Measurements from ENCODE around the gene C5orf46. TPM values are rescaled to one million over a fixed set of nuclear protein-coding genes. Genes with fewer than 3 reads are reported as not detected.

C5orf46 gene
- total RNA-seq, 1 experiment from 2014 or later = not detected

DNA sequence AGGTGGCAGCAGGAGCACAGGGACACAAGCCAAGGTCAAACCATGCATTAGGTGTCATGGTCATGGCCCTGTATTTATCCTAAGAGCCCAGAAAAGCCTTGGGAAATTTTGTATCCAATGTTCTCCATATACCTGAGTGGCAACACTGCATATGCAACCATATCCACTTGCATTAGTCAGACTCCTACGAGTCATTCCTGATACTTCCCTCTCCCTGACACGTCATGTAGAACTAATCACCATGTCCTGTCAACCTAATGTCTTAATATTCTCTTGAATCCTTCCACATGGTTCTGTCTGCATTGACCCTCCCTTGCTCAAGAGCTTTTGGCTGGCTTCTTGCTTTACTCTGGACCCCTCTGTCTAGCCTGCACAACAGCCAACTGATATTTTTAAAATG is 18.4 kb downstream of the C5orf46 start:
- no peak for ATAC-seq
- Mint-ChIP-seq H3K36me3 (no peaks in the 10 kb centered on the region), H3K9me3 (no peaks in the 10 kb centered on the region), H3K27me3 (ENCODE audit: low read depth) (no peaks in the 10 kb centered on the region), H3K4me1 (peaks cover 26% of the 10 kb centered on the region), H3K4me3 (no peak overlapping the region), H3K27ac (no peak overlapping the region)
- no peak for DNase-seq (ENCODE audit: low spot score)
- TF ChIP-seq TCF7 (CRISPR knock-in tag; IDR thresholded peaks at IDR 0.05; ENCODE audit: low read depth) (no peak), NFYB (CRISPR knock-in tag; conservative IDR thresholded peaks at IDR 0.05; ENCODE audit: low read depth) (no peak), SOX15 (CRISPR knock-in tag; IDR thresholded peaks at IDR 0.05) (no peak), ZNF416 (CRISPR knock-in tag; IDR thresholded peaks at IDR 0.05) (no peak), NR3C1 (CRISPR knock-in tag; conservative IDR thresholded peaks at IDR 0.05; ENCODE audit: low read depth) (no peak), NR2C2 (CRISPR knock-in tag; IDR thresholded peaks at IDR 0.05) (no peak), ELF4 (CRISPR knock-in tag; IDR thresholded peaks at IDR 0.05; ENCODE audit: low read depth) (no peak), TEAD4 (CRISPR knock-in tag; IDR thresholded peaks at IDR 0.05) (no peak)
- TF ChIP-seq, protein P1, sequence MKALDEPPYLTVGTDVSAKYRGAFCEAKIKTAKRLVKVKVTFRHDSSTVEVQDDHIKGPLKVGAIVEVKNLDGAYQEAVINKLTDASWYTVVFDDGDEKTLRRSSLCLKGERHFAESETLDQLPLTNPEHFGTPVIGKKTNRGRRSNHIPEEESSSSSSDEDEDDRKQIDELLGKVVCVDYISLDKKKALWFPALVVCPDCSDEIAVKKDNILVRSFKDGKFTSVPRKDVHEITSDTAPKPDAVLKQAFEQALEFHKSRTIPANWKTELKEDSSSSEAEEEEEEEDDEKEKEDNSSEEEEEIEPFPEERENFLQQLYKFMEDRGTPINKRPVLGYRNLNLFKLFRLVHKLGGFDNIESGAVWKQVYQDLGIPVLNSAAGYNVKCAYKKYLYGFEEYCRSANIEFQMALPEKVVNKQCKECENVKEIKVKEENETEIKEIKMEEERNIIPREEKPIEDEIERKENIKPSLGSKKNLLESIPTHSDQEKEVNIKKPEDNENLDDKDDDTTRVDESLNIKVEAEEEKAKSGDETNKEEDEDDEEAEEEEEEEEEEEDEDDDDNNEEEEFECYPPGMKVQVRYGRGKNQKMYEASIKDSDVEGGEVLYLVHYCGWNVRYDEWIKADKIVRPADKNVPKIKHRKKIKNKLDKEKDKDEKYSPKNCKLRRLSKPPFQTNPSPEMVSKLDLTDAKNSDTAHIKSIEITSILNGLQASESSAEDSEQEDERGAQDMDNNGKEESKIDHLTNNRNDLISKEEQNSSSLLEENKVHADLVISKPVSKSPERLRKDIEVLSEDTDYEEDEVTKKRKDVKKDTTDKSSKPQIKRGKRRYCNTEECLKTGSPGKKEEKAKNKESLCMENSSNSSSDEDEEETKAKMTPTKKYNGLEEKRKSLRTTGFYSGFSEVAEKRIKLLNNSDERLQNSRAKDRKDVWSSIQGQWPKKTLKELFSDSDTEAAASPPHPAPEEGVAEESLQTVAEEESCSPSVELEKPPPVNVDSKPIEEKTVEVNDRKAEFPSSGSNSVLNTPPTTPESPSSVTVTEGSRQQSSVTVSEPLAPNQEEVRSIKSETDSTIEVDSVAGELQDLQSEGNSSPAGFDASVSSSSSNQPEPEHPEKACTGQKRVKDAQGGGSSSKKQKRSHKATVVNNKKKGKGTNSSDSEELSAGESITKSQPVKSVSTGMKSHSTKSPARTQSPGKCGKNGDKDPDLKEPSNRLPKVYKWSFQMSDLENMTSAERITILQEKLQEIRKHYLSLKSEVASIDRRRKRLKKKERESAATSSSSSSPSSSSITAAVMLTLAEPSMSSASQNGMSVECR (CRISPR knock-in tag; IDR thresholded peaks at IDR 0.05; ENCODE audit: borderline replicate concordance) = no peak
- TF ChIP-seq, protein P2, sequence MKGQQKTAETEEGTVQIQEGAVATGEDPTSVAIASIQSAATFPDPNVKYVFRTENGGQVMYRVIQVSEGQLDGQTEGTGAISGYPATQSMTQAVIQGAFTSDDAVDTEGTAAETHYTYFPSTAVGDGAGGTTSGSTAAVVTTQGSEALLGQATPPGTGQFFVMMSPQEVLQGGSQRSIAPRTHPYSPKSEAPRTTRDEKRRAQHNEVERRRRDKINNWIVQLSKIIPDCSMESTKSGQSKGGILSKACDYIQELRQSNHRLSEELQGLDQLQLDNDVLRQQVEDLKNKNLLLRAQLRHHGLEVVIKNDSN (CRISPR knock-in tag; IDR thresholded peaks at IDR 0.05) = no peak
- CTCF ChIA-PET = interaction anchor here (1.2 to 1.3 kb wide), 8 partner anchors 13 to 203 kb away, joined by 3 to 35 read pairs (median 4); no protein-coding TSS in a partner anchor
- POLR2A ChIA-PET = no interaction called here

DNA sequence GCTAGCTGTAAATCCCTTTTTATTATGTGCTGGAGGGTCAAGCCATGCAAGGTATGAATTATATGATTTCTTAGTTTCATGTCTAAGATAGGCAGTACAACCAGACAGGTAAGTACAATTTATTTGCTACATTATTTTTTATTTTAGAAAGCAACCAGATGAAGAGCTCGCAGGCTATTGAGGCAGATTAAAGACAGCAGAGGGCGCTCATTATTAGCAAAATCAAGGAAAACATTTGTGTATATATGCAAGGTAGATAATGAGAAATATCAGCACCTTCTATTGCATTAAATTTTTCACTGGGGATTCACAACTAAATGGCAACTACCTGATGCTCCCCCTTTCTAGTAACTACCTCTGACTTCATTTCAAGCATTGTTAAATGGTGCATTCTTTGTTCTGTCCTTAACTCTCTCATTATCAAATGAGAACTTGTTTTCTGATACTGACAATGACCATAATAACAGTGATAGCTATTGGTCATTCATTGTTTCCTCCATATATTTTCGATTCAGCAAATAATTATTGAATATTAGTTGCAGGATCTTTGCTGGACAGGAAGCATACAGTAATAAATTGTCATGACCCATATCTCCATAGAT is 19.2 kb downstream of the C5orf46 start:
- ATAC-seq (peak; percentile 50), DNase-seq (ENCODE audit: low spot score) (no peak)
- Mint-ChIP-seq H3K27ac (no peak overlapping the region), H3K27me3 (ENCODE audit: low read depth) (no peaks in the 10 kb centered on the region), H3K36me3 (no peaks in the 10 kb centered on the region), H3K4me3 (no peak overlapping the region), H3K4me1 (peaks cover 24% of the 10 kb centered on the region), H3K9me3 (no peaks in the 10 kb centered on the region)
- ChIA-PET CTCF (interaction anchor here (0.6 to 1.4 kb wide), 30 partner anchors 9 to 596 kb away, joined by 3 to 35 read pairs (median 4); partner anchors contain the start of genes C5orf46 and SCGB3A2), POLR2A (interaction anchor here (0.6 kb wide), 1 partner anchor 11 kb away, joined by 3 read pairs; no protein-coding TSS in a partner anchor)
- TF ChIP-seq, protein P3, sequence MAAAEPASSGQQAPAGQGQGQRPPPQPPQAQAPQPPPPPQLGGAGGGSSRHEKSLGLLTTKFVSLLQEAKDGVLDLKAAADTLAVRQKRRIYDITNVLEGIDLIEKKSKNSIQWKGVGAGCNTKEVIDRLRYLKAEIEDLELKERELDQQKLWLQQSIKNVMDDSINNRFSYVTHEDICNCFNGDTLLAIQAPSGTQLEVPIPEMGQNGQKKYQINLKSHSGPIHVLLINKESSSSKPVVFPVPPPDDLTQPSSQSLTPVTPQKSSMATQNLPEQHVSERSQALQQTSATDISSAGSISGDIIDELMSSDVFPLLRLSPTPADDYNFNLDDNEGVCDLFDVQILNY (CRISPR knock-in tag; IDR thresholded peaks at IDR 0.05) = no peak
- TF ChIP-seq, protein P4, sequence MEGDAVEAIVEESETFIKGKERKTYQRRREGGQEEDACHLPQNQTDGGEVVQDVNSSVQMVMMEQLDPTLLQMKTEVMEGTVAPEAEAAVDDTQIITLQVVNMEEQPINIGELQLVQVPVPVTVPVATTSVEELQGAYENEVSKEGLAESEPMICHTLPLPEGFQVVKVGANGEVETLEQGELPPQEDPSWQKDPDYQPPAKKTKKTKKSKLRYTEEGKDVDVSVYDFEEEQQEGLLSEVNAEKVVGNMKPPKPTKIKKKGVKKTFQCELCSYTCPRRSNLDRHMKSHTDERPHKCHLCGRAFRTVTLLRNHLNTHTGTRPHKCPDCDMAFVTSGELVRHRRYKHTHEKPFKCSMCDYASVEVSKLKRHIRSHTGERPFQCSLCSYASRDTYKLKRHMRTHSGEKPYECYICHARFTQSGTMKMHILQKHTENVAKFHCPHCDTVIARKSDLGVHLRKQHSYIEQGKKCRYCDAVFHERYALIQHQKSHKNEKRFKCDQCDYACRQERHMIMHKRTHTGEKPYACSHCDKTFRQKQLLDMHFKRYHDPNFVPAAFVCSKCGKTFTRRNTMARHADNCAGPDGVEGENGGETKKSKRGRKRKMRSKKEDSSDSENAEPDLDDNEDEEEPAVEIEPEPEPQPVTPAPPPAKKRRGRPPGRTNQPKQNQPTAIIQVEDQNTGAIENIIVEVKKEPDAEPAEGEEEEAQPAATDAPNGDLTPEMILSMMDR (IDR thresholded peaks at IDR 0.05) = peak; percentile 37; the same call in 1 of the 2 replicates

DNA sequence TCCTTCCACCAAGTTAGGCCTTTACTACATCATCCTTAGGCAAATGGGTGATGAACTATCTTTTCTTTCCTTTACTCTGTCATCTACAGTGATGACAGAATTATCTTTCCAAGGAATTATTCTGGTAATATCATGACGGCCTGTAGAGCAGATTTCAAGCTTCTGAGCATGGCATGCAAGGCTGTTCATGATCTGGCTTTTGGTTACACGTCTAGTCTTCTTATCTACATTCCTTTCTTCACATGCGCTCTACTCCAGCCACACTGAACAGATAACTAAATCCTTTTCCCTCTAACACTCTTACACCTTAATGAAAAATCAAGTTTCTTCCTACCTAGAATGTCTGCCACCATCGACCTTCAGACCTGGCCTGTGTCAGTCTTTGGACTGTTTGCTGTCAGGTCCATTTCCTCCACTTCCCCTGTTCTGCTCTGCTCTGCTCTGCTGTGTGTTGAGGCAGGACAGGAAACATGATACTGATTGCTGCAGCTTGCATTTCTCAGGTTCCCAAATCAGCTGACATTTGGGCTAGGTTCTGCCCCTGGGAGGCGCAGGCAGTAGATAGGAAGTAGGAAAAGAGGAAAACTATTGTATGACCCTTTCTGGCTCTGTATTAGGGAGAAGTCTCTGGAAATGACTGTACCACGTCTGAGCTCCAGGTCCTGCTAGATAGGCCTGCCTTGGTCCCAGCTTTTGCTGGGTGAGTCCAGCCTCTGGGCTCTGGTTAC is 23.6 kb downstream of the C5orf46 start:
- H3K36me3 Mint-ChIP-seq = peaks cover 9% of the 10 kb centered on the region
- no peaks in the 10 kb centered on the region for H3K27me3 Mint-ChIP-seq (ENCODE audit: low read depth)
- TF ChIP-seq ESRRA (CRISPR knock-in tag; IDR thresholded peaks at IDR 0.05; ENCODE audit: borderline replicate concordance) (no peak), CBFB (CRISPR knock-in tag; IDR thresholded peaks at IDR 0.05; ENCODE audit: low read depth) (no peak), TEAD1 (CRISPR knock-in tag; IDR thresholded peaks at IDR 0.05) (no peak)
- TF ChIP-seq, protein P5, sequence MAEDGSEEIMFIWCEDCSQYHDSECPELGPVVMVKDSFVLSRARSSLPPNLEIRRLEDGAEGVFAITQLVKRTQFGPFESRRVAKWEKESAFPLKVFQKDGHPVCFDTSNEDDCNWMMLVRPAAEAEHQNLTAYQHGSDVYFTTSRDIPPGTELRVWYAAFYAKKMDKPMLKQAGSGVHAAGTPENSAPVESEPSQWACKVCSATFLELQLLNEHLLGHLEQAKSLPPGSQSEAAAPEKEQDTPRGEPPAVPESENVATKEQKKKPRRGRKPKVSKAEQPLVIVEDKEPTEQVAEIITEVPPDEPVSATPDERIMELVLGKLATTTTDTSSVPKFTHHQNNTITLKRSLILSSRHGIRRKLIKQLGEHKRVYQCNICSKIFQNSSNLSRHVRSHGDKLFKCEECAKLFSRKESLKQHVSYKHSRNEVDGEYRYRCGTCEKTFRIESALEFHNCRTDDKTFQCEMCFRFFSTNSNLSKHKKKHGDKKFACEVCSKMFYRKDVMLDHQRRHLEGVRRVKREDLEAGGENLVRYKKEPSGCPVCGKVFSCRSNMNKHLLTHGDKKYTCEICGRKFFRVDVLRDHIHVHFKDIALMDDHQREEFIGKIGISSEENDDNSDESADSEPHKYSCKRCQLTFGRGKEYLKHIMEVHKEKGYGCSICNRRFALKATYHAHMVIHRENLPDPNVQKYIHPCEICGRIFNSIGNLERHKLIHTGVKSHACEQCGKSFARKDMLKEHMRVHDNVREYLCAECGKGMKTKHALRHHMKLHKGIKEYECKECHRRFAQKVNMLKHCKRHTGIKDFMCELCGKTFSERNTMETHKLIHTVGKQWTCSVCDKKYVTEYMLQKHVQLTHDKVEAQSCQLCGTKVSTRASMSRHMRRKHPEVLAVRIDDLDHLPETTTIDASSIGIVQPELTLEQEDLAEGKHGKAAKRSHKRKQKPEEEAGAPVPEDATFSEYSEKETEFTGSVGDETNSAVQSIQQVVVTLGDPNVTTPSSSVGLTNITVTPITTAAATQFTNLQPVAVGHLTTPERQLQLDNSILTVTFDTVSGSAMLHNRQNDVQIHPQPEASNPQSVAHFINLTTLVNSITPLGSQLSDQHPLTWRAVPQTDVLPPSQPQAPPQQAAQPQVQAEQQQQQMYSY (CRISPR knock-in tag; IDR thresholded peaks at IDR 0.05) = no peak
- TF ChIP-seq, protein P6, sequence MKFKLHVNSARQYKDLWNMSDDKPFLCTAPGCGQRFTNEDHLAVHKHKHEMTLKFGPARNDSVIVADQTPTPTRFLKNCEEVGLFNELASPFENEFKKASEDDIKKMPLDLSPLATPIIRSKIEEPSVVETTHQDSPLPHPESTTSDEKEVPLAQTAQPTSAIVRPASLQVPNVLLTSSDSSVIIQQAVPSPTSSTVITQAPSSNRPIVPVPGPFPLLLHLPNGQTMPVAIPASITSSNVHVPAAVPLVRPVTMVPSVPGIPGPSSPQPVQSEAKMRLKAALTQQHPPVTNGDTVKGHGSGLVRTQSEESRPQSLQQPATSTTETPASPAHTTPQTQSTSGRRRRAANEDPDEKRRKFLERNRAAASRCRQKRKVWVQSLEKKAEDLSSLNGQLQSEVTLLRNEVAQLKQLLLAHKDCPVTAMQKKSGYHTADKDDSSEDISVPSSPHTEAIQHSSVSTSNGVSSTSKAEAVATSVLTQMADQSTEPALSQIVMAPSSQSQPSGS (CRISPR knock-in tag; IDR thresholded peaks at IDR 0.05; ENCODE audit: borderline replicate concordance, low read depth) = no peak

More for the DNA sequence above, 23.6 kb downstream of the C5orf46 start:
- Mint-ChIP-seq H3K4me3 (no peak overlapping the region), H3K27ac (peak overlapping the region; percentile 80), H3K9me3 (no peaks in the 10 kb centered on the region), H3K4me1 (peaks cover 51% of the 10 kb centered on the region)
- ATAC-seq (peak; percentile 74), DNase-seq (ENCODE audit: low spot score) (no peak)
- ChIA-PET CTCF (interaction anchor here (1.0 to 1.7 kb wide), 5 partner anchors 23 to 52 kb away, joined by 3 to 8 read pairs (median 5); no protein-coding TSS in a partner anchor), POLR2A (interaction anchor here (0.7 to 1.2 kb wide), 3 partner anchors 19 to 52 kb away, joined by 3 to 4 read pairs (median 3); no protein-coding TSS in a partner anchor)

Measured in WTC11 (cell line).